Measurements from ENCODE around the gene POFUT1.

GRCh38 chr20:32190616-32191415, 16.9 kb upstream of the POFUT1 start:
- TF ChIP-seq, protein P1, sequence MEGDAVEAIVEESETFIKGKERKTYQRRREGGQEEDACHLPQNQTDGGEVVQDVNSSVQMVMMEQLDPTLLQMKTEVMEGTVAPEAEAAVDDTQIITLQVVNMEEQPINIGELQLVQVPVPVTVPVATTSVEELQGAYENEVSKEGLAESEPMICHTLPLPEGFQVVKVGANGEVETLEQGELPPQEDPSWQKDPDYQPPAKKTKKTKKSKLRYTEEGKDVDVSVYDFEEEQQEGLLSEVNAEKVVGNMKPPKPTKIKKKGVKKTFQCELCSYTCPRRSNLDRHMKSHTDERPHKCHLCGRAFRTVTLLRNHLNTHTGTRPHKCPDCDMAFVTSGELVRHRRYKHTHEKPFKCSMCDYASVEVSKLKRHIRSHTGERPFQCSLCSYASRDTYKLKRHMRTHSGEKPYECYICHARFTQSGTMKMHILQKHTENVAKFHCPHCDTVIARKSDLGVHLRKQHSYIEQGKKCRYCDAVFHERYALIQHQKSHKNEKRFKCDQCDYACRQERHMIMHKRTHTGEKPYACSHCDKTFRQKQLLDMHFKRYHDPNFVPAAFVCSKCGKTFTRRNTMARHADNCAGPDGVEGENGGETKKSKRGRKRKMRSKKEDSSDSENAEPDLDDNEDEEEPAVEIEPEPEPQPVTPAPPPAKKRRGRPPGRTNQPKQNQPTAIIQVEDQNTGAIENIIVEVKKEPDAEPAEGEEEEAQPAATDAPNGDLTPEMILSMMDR (conservative IDR thresholded peaks at IDR 0.05; ENCODE audit: low read depth in 2 of 2), result no peak; a peak in 1 of 4 replicates
- TF ChIP-seq POLR2AphosphoS5 (IDR thresholded peaks at IDR 0.05; ENCODE audit: low read depth) (no peak), EZH2phosphoT487 (IDR thresholded peaks at IDR 0.05; ENCODE audit: unreplicated experiment) (no peak), EZH2 (IDR thresholded peaks at IDR 0.05; ENCODE audit: low read depth, unreplicated experiment) (no peak), STAT1 (IDR thresholded peaks at IDR 0.05; ENCODE audit: unreplicated experiment) (no peak), ETS1 (IDR thresholded peaks at IDR 0.05) (no peak), ZNF114 (CRISPR knock-in tag; IDR thresholded peaks at IDR 0.05) (no peak), JUNB (IDR thresholded peaks at IDR 0.05; ENCODE audit: unreplicated experiment) (no peak)
- TF ChIP-seq, protein P2, sequence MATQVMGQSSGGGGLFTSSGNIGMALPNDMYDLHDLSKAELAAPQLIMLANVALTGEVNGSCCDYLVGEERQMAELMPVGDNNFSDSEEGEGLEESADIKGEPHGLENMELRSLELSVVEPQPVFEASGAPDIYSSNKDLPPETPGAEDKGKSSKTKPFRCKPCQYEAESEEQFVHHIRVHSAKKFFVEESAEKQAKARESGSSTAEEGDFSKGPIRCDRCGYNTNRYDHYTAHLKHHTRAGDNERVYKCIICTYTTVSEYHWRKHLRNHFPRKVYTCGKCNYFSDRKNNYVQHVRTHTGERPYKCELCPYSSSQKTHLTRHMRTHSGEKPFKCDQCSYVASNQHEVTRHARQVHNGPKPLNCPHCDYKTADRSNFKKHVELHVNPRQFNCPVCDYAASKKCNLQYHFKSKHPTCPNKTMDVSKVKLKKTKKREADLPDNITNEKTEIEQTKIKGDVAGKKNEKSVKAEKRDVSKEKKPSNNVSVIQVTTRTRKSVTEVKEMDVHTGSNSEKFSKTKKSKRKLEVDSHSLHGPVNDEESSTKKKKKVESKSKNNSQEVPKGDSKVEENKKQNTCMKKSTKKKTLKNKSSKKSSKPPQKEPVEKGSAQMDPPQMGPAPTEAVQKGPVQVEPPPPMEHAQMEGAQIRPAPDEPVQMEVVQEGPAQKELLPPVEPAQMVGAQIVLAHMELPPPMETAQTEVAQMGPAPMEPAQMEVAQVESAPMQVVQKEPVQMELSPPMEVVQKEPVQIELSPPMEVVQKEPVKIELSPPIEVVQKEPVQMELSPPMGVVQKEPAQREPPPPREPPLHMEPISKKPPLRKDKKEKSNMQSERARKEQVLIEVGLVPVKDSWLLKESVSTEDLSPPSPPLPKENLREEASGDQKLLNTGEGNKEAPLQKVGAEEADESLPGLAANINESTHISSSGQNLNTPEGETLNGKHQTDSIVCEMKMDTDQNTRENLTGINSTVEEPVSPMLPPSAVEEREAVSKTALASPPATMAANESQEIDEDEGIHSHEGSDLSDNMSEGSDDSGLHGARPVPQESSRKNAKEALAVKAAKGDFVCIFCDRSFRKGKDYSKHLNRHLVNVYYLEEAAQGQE (IDR thresholded peaks at IDR 0.05; ENCODE audit: unreplicated experiment), result no peak

Data from GM23338 (cell line).